GM18508 (cell line): Measurements from ENCODE around the gene TRAF2.
"Not testable (repeated sequence)": the region's sequence is repeated elsewhere in the genome, so short reads cannot be mapped to it uniquely, and the experiment has no call there.

Source experiments
- ATAC-seq: cut with Tn5 transposase; IDR thresholded peaks from one replicate; pipeline ENCODE4 v1.9.1; 2021; ENCODE audit warnings: moderate number of reproducible peaks; ENCODE audit not compliant: insufficient read depth, unreplicated experiment

TRAF2 gene

DNA sequence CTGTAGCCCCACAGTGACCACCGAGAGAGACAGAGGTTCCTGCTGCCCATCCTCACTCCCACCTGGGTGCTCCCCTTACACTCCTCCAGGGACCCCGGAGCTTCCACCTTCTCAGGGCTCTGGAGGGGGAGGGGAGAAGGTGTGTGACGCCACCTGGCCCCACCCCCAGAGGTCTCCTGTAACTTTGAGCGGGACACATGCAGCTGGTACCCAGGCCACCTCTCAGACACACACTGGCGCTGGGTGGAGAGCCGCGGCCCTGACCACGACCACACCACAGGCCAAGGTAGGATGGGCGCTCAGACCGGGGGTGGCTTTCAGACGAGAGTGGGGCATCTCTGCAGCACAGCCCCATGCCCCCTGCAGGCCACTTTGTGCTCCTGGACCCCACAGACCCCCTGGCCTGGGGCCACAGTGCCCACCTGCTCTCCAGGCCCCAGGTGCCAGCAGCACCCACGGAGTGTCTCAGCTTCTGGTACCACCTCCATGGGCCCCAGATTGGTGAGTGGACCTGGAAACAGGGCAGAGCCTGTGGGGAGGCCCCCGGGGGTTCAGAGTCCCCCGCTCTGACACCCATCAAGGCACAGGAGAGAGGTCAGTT, 29.7 kb upstream of the TRAF2 start:
- ATAC-seq: no peak

- no peak for ATAC-seq
Measured at GRCh38 chr9:136857166-136857565, 29.1 kb upstream of the TRAF2 start.

- no peak for ATAC-seq
Measured at GRCh38 chr9:136857581-136858412, 28.5 kb upstream of the TRAF2 start.

- no peak for ATAC-seq
Measured at GRCh38 chr9:136858452-136858843, 27.9 kb upstream of the TRAF2 start.

GRCh38 chr9:136858844-136859757, 27.2 kb upstream of the TRAF2 start:
- no peak for ATAC-seq

DNA sequence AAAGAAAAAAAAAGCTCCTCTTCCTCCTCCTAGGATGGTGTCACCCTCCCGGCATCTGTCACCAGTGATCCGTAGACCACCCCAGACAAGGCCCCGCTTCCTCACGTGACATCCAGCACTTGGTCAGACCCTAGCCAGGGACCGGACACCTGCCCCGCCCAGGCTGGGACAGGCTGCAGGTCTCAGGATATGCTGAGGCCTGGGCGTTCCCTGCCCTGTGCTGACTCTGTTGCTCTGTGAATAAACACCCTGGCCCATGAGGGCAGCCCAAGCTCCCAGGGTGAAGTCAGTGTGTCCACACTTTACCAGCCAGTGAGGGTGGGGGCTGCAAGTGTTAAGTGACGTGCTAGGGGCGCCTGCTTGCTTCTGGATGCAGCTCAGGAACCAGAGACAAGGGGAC, 25.8 kb upstream of the TRAF2 start:
- ATAC-seq: no peak

- ATAC-seq: no peak
Measured at GRCh38 chr9:136860933-136861873, 25.1 kb upstream of the TRAF2 start.

GRCh38 chr9:136861874-136862457, 24.4 kb upstream of the TRAF2 start:
- ATAC-seq: no peak

GRCh38 chr9:136862849-136863622, 23.3 kb upstream of the TRAF2 start:
- no peak for ATAC-seq

DNA sequence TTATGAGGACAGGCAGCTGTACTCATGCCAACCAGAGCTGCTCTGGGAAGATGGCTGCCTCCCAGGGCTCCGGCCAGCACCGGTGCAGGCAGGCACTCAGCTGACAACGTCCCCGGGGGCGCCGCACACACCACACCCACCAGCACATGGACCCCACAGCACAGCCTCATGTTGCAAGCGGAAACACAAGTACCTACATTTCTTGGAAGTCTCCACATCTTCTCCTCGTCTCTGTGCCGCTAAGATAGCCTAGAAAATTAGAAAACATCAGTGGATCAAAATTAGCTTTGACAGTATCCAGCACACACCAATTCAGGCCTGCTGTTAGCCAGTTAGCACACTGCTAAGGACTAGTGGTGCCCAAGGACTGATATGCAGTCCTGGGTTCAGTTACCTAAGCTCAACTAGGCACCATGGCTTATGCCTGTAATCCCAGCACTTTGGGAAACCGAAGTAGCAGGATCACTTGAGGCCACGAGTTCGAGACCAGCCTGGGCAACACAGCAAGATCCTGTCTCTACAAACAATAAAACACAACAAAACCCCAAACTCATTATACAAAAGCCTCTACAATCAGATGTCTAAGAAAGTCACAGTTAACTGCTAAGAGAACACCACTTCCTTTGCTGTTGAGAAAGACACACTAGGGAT, 22.6 kb upstream of the TRAF2 start:
- no peak for ATAC-seq

DNA sequence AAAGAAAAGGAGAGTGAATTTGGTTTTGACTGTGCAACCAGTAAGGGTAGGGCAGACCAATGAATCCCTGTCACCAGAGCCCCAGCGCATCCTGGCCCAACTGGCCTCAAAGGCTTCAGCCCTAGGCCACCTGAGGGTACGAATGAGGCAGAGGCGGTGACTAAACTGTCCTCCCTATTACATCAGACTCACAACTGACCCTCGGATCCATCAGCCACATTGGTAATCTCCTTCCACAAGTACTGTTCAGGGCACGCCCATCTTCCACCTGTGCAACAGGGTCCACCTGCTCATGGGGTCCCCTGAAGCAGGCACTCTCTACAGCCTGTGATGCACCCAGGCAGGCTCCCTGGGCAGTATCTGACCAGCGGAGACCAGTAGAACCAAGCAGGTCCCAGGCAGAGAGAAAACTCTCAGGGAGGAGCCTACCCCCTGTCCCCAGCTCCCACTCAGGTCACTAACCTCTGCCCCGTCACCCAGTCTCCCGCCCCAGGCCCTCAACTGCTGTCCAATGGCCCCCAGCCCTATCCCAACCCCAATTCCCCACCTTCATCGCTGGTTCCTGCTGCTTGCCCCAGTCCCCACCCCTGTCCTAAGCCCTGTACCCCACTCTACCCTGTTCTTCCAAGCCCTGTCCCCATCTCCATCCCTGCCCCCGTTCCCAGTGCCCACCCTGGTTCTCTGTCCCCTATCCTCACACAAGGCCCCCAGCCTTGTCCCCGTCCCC, 21.1 kb upstream of the TRAF2 start:
- no peak for ATAC-seq

DNA sequence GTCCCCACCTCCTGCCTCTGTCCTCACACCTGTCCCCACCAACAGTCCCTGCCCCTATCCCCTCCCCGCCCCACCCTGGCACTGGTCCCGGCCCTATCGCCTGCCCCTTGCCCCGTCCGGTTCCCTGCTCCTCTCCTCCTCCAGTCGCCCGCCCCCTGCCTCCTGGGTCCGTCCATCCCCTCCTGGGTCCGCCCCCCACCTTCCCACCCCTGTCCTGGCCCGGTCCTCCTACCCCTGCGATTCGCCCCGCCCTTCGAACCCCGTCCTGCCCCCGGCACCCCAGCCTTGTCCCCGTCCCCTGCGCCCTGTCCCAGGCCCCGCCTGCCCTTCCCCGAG, 20.6 kb upstream of the TRAF2 start:
- ATAC-seq: no peak

GRCh38 chr9:136866898-136867421, 19.4 kb upstream of the TRAF2 start:
- ATAC-seq: not testable (repeated sequence)

- no peak for ATAC-seq
Measured at GRCh38 chr9:136867480-136867879, 18.8 kb upstream of the TRAF2 start.

GRCh38 chr9:136867917-136868316, 18.4 kb upstream of the TRAF2 start:
- no peak for ATAC-seq

GRCh38 chr9:136868644-136869043, 17.7 kb upstream of the TRAF2 start:
- no peak for ATAC-seq

- not testable (repeated sequence) for ATAC-seq
Measured at GRCh38 chr9:136869611-136870010, 16.7 kb upstream of the TRAF2 start.
